BLaER1 treated with 17β-estradiol and CSF1 and Interleukin-3, amounts not matched to agents 10 nM and 100 nM (cell line): Measurements from ENCODE around the gene PLA2G3.

ENCODE experiments used
- H3K27ac ChIP-seq, 11 experiments: shearing (Covaris generic); formaldehyde crosslinking; 2 replicates each; pipeline ENCODE4 v1.8.1; 2022
- H3K27me3 ChIP-seq, 11 experiments: shearing (Covaris generic); formaldehyde crosslinking; 2 replicates each; pipeline ENCODE4 v1.8.1; 2022
- H3K36me3 ChIP-seq, 11 experiments: shearing (Covaris generic); formaldehyde crosslinking; 2 replicates each; pipeline ENCODE4 v1.8.1; 2022
- H3K4me1 ChIP-seq, 10 experiments: shearing (Covaris generic); formaldehyde crosslinking; 2 replicates each; pipeline ENCODE4 v1.8.1; 2022
- H3K4me2 ChIP-seq, 11 experiments: shearing (Covaris generic); formaldehyde crosslinking; 2 replicates each; pipeline ENCODE4 v1.8.1; 2022
- H3K4me3 ChIP-seq, 10 experiments: shearing (Covaris generic); formaldehyde crosslinking; 2 replicates each; pipeline ENCODE4 v1.8.1; 2022
- H3K9ac ChIP-seq, 11 experiments: shearing (Covaris generic); formaldehyde crosslinking; 2 replicates each; pipeline ENCODE4 v1.8.1; 2022
- H3K9me3 ChIP-seq, 11 experiments: shearing (Covaris generic); formaldehyde crosslinking; replicated peaks in 1 of 11; 2 replicates each; pipeline ENCODE4 v1.8.1; 2022
- H4K20me1 ChIP-seq, 11 experiments: shearing (Covaris generic); formaldehyde crosslinking; 2 replicates each; pipeline ENCODE4 v1.8.1; 2022
- Cebpa-rat ChIP-seq, 11 experiments: shearing (Covaris generic); IDR thresholded peaks; 2 replicates each; pipeline ENCODE4 v1.8.1; 2022

The PLA2G3 gene

DNA sequence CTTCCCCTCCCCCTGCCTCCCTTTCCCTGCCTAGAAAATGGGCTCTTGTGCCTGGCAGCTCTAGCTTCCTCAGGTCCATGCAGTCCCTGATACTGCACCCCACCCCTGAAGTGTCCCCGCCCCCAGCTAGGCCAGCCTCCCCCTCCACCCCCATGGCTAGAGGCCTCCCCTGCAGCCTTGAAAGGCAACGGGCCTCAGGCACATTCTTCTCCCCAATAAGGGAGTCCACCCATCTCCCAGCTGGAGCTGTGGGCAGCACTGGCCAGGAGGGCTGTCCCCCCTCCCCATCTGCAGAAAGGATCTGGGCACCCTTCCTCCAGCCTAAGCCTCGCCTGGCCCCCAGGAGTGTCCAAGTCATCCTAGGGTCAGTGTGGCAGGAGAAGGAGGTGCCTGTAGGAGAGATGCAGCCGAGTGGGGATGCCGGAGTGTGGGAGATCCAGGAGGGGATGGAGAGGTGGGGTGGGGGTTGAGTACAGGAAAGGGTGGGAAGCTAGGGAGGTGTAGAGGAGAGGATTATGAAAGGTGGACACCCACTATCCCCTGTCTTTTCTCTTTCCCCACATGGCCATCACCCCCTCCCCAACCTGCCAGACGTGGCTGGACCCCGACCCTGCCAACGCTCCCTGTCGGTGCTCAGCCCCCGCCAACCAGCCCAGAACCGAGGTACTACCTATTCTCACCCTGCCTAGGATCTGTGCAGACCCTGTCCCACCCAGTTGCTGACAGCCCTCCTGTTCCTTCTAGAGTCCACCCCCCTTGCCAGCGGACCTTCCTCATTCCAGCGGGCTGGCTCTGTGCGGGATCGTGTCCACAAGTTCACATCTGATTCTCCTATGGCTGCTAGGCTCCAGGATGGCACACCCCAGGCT is 49.9 kb downstream of the PLA2G3 start:
- Histone ChIP-seq H3K9ac (no peak overlapping the region), H4K20me1 (peaks cover 0 to 31% (median 4%) of the 10 kb centered on the region in 11 experiments; a peak in 8 of 22 replicates), H3K4me3 (no peak overlapping the region), H3K27ac (no peak overlapping the region), H3K4me1 (peaks cover 6 to 67% (median 60%) of the 10 kb centered on the region in 10 experiments), H3K36me3 (peaks cover 24 to 87% (median 72%) of the 10 kb centered on the region in 11 experiments), H3K27me3 (no peaks in the 10 kb centered on the region), H3K9me3 (no peaks in the 10 kb centered on the region), H3K4me2 (no peak overlapping the region)
- TF ChIP-seq Cebpa-rat (IDR thresholded peaks at IDR 0.05) = no peak

DNA sequence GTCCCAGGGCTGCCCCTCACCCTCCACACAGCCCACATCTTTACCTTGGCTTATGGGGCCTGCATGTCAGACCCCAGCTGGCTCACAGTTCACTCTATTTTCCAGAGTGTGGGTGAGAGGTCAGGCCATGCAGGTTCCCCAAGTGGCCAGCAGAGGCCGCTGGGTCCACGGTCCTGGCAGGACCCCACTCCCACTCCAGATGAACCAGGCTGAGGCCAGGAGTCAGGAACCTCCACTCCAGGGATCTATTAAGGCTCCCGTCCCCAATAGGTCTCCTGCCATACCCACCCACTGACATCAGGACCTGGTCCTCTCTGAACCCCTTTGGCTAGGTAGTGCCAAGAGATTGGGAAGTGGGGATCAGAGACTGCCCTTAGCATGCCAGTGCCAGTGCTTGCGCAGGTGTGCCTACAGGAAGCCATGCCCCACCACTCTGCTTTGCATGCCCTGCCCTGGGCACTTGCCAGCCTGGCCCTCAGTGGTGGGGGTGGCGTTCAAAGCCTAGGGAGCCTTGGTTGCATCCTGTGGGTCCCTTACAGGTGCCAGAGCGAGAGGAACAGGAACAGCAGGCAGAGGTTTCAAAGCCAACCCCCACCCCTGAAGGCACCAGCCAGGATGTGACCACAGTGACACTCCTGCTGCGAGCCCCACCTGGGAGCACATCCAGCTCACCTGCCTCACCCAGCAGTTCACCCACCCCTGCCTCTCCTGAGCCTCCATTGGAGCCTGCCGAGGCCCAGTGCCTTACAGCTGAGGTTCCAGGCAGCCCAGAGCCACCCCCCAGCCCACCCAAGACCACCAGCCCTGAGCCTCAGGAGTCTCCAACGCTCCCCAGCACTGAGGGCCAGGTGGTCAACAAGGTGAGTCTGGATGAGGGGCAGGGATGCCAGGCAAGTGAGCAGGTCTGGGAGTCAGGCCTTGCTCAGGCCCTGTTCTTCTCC is 50.9 kb downstream of the PLA2G3 start:
- Histone ChIP-seq H4K20me1 (peaks cover 0 to 30% (median 4%) of the 10 kb centered on the region in 11 experiments; a peak in 8 of 22 replicates), H3K9me3 (no peaks in the 10 kb centered on the region), H3K4me1 (peaks cover 6 to 71% (median 60%) of the 10 kb centered on the region in 10 experiments), H3K27me3 (no peaks in the 10 kb centered on the region), H3K4me3 (no peak overlapping the region), H3K9ac (peak overlapping the region in 9 of 11 experiments; percentile 7 to 95 (median 48); a peak in 12 of 22 replicates), H3K4me2 (peak overlapping the region in 7 of 11 experiments; percentile 4 to 98 (median 32); a peak in 11 of 22 replicates), H3K36me3 (peaks cover 14 to 77% (median 62%) of the 10 kb centered on the region in 11 experiments), H3K27ac (peak overlapping the region in 5 of 11 experiments; percentile 10 to 52 (median 29); a peak in 2 of 22 replicates)
- TF ChIP-seq Cebpa-rat (IDR thresholded peaks at IDR 0.05) = no peak

DNA sequence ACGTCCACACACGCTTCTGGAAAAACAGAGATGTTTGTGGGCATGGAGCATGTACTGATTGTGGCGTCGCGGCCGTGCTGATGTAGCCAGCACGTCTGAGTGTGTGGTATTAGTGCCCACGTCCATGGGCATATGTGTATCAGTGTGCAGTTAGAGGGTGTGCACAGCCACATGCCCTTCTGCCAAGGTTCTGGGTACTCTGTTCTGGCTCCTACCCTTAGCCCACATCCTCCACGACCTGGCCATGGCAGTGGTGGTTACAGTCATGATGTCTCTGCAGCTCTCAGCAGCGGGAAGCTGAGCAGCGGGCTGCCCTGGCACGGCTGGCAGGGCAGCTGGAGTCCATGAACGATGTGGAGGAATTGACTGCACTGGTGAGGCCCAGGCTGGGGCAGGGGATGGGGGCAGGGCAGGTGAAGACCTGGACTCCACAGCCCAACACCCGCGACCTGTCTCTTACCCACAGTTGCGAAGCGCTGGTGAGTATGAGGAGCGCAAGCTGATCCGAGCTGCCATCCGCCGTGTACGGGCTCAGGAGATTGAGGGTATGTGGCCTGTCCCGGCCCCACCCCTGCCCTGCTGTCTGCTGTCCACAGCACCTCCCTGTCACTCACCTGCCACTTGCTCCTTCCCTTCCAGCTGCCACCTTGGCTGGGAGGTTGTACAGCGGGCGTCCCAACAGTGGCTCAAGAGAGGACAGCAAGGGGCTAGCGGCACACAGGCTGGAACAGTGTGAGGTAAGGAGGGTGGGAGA is 51.9 kb downstream of the PLA2G3 start:
- Histone ChIP-seq H4K20me1 (peaks cover 0 to 23% (median 3%) of the 10 kb centered on the region in 11 experiments; a peak in 9 of 22 replicates), H3K4me1 (peaks cover 15 to 79% (median 68%) of the 10 kb centered on the region in 10 experiments), H3K9me3 (no peaks in the 10 kb centered on the region), H3K4me2 (peak overlapping the region in 7 of 11 experiments; percentile 13 to 100 (median 54); a peak in 13 of 22 replicates), H3K9ac (peak overlapping the region in 9 of 11 experiments; percentile 7 to 97 (median 48); a peak in 12 of 22 replicates), H3K4me3 (no peak overlapping the region), H3K27ac (peak overlapping the region in 5 of 11 experiments; percentile 10 to 52 (median 29); a peak in 3 of 22 replicates), H3K27me3 (no peaks in the 10 kb centered on the region), H3K36me3 (peaks cover 10 to 67% (median 54%) of the 10 kb centered on the region in 11 experiments)
- TF ChIP-seq Cebpa-rat (IDR thresholded peaks at IDR 0.05) = no peak

DNA sequence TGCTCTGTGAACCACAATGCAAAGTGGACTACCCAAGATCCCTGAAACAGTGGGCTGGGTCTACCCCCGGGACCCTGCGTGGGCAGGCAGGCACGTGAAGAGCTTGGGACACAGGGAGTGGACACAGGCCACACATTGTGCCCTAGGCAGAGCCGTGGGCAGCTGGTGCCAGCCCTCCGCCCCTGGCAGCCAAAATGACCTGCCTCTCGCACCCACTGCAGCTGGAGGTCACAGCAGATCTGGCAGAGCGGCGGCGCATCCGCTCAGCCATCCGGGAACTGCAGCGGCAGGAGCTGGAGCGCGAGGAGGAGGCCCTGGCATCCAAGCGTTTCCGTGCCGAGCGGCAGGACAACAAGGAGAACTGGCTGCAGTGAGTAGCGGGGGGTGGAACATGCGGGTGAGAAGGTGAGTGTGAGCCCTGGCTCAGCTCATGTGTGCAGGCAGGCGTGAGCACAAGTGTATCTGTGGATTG is 52.5 kb downstream of the PLA2G3 start:
- H3K4me3 ChIP-seq = no peak overlapping the region
- H3K36me3 ChIP-seq = peaks cover 10 to 61% (median 48%) of the 10 kb centered on the region in 11 experiments
- H3K4me2 ChIP-seq = peak overlapping the region in 8 of 11 experiments; percentile 6 to 100 (median 98); a peak in 9 of 22 replicates
- H4K20me1 ChIP-seq = peaks cover 0 to 23% (median 4%) of the 10 kb centered on the region in 11 experiments; a peak in 8 of 22 replicates
- H3K9ac ChIP-seq = peak overlapping the region in 7 of 11 experiments; percentile 15 to 97 (median 56); a peak in 8 of 22 replicates
- peak overlapping the region in 4 of 11 experiments; percentile 13 to 100 (median 99); a peak in 3 of 22 replicates for H3K27ac ChIP-seq
- no peaks in the 10 kb centered on the region for H3K9me3 ChIP-seq
- peaks cover 21 to 79% (median 71%) of the 10 kb centered on the region in 10 experiments for H3K4me1 ChIP-seq
- H3K27me3 ChIP-seq = no peaks in the 10 kb centered on the region
- no peak for TF ChIP-seq Cebpa-rat (IDR thresholded peaks at IDR 0.05)

DNA sequence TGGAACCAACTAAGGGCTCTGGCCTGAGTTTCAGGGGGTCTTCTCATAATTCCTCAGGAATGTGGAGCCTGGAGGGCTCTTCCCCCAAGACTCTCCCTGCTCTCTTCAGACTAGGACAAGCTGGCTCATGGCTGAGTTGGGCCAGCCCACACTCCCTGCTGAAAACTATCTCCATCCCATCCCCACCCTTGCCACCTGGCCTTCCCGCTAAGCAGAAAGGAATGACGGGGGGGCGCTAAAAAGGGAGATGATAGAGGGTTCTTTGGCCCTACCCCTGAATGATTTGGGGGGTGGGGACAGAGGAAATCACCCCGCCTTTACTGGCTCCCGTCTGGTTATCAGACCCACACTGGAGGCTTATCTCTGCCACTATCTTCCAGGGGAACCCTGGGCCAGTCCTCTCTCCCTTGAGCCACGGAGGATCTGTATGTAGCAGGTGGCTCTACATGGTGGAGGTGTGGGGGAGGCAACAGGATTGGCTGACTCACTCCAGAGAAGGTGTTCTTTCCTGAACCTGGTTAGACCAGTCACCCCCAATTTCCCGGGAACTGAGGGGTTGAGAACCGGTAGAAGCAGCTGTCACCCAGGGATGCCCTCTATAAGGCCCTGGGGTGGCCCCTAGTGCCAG is 53.5 kb downstream of the PLA2G3 start:
- no peaks in the 10 kb centered on the region for H3K9me3 ChIP-seq
- H3K4me3 ChIP-seq = no peak overlapping the region
- peaks cover 9 to 51% (median 40%) of the 10 kb centered on the region in 11 experiments for H3K36me3 ChIP-seq
- H3K27me3 ChIP-seq = no peaks in the 10 kb centered on the region
- peak overlapping the region in 9 of 11 experiments; percentile 88 to 100 (median 98); a peak in 18 of 22 replicates for H3K4me2 ChIP-seq
- H3K9ac ChIP-seq = peak overlapping the region in 7 of 11 experiments; percentile 56 to 97 (median 95); a peak in 9 of 22 replicates
- H4K20me1 ChIP-seq = peaks cover 0 to 25% (median 10%) of the 10 kb centered on the region in 11 experiments; a peak in 9 of 22 replicates
- no peak for TF ChIP-seq Cebpa-rat (IDR thresholded peaks at IDR 0.05)
- H3K27ac ChIP-seq = peak overlapping the region in 6 of 11 experiments; percentile 97 to 100 (median 99); a peak in 13 of 22 replicates
- peaks cover 31 to 79% (median 71%) of the 10 kb centered on the region in 10 experiments for H3K4me1 ChIP-seq

DNA sequence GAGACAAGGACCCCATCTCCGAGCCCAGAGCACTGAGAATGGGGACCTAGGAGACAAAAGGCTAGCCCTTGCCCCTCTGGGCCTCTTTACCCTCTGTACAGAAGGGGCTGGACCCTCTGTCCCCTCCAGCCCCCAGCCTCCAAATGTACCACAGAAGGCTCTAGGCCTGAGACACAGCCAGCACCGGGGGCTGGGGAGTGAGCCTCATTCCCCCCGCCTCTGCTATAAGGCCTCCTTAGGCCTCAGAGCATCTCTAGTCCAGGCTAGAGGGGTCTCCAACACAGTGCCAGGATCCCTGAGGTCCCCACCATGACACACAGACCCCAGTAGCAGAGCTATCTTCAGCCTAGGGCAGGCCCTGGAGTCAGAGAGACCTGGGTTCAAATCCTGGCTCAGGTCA is 54.4 kb downstream of the PLA2G3 start:
- H3K27me3 ChIP-seq = no peaks in the 10 kb centered on the region
- H4K20me1 ChIP-seq = peaks cover 0 to 30% (median 13%) of the 10 kb centered on the region in 11 experiments; a peak in 9 of 22 replicates
- H3K4me3 ChIP-seq = peak overlapping the region; percentile 66 to 90 (median 78); a peak in 18 of 20 replicates
- peak overlapping the region; percentile 92 to 97 (median 95) for H3K9ac ChIP-seq
- no peaks in the 10 kb centered on the region for H3K9me3 ChIP-seq
- peaks cover 36 to 84% (median 72%) of the 10 kb centered on the region in 10 experiments for H3K4me1 ChIP-seq
- no peak for TF ChIP-seq Cebpa-rat (IDR thresholded peaks at IDR 0.05)
- H3K27ac ChIP-seq = peak overlapping the region; percentile 94 to 100 (median 99)
- H3K36me3 ChIP-seq = peaks cover under 1 to 42% (median 31%) of the 10 kb centered on the region in 11 experiments; a peak in 21 of 22 replicates
- H3K4me2 ChIP-seq = peak overlapping the region; percentile 78 to 100 (median 98)

DNA sequence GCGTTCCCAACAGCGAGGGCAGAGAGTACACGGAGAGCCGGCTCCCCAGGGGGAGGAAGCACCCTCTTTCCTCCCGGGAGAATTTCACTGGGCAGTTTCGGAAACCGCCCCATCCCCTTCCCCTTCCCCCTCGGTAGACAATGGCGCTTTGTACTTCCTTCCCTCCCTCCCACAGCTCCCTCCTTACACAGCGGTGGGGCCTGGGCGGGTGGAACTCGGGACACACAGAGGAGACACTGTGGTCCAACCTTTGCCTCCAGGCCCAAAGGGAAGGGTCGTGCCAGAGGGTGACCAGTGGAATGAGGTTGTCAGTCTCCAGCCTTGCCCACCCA is 54.8 kb downstream of the PLA2G3 start:
- H3K4me2 ChIP-seq = peak overlapping the region; percentile 78 to 100 (median 98)
- H3K9ac ChIP-seq = peak overlapping the region; percentile 92 to 97 (median 95)
- H3K36me3 ChIP-seq = peaks cover 0 to 37% (median 26%) of the 10 kb centered on the region in 11 experiments; a peak in 20 of 22 replicates

More for the DNA sequence above, 54.8 kb downstream of the PLA2G3 start:
- peak overlapping the region; percentile 94 to 100 (median 99) for H3K27ac ChIP-seq
- peaks cover 36 to 87% (median 75%) of the 10 kb centered on the region in 10 experiments for H3K4me1 ChIP-seq
- no peaks in the 10 kb centered on the region for H3K27me3 ChIP-seq
- peak overlapping the region; percentile 66 to 90 (median 78) for H3K4me3 ChIP-seq
- TF ChIP-seq Cebpa-rat (IDR thresholded peaks at IDR 0.05) = no peak
- peaks cover 0 to 30% (median 13%) of the 10 kb centered on the region in 11 experiments; a peak in 9 of 22 replicates for H4K20me1 ChIP-seq
- no peaks in the 10 kb centered on the region for H3K9me3 ChIP-seq
